ENCODE data around the gene MMAB. TPM values are rescaled to one million over a fixed set of nuclear protein-coding genes. Genes with fewer than 3 reads are reported as not detected.

The MMAB gene
- total RNA-seq, 1 experiment from 2014 or later: 22.2 TPM

GRCh38 chr12:109552971-109553370, 20.3 kb downstream of the MMAB start:
- no peak overlapping the region for H3K27ac ChIP-seq
- DNase-seq: no peak
- H3K27me3 ChIP-seq: no peaks in the 10 kb centered on the region
- H3K4me1 ChIP-seq: no peaks in the 10 kb centered on the region
- no peaks in the 10 kb centered on the region for H3K36me3 ChIP-seq
- H3K9me3 ChIP-seq (replicated peaks): no peaks in the 10 kb centered on the region
- H3K4me3 ChIP-seq: no peak overlapping the region

- Histone ChIP-seq H3K36me3 (no peaks in the 10 kb centered on the region), H3K4me1 (no peaks in the 10 kb centered on the region), H3K9me3 (replicated peaks) (no peaks in the 10 kb centered on the region), H3K27ac (no peak overlapping the region), H3K4me3 (no peak overlapping the region), H3K27me3 (no peaks in the 10 kb centered on the region)
- DNase-seq: no peak
Measured at GRCh38 chr12:109551108-109551507, 22.2 kb downstream of the MMAB start.

DNA sequence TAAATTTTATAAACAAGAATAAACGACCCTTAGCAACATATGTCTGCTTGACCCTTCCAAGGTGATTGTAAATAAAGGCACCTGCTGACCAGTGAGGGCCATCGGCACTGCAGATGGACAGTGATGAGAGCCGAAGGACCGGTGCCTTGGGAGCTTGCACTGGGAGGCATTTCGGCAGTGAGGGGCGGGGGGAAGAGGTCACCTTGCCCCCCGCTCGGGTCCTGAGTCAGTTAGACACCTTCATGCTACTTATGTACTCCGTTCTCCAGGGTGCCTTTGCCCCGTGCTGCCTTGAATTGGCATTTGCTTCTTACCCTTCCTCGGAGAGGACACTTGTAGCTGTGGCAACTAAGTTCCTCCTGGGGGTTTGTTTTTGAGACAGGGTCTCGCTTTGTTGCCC, 23.0 kb downstream of the MMAB start:
- Histone ChIP-seq H3K36me3 (no peaks in the 10 kb centered on the region), H3K9me3 (replicated peaks) (no peaks in the 10 kb centered on the region), H3K27me3 (no peaks in the 10 kb centered on the region), H3K4me1 (peaks cover 2% of the 10 kb centered on the region; the same call in 1 of the 2 replicates), H3K4me3 (no peak overlapping the region), H3K27ac (no peak overlapping the region)
- no peak for DNase-seq

- Histone ChIP-seq H3K36me3 (no peaks in the 10 kb centered on the region), H3K27me3 (no peaks in the 10 kb centered on the region), H3K4me3 (no peak overlapping the region), H3K4me1 (peaks cover 7% of the 10 kb centered on the region; the same call in 1 of the 2 replicates), H3K27ac (no peak overlapping the region), H3K9me3 (replicated peaks) (no peaks in the 10 kb centered on the region)
- no peak for DNase-seq
Measured at GRCh38 chr12:109549613-109550270, 23.6 kb downstream of the MMAB start.

- no peaks in the 10 kb centered on the region for H3K36me3 ChIP-seq
- no peak for DNase-seq
- H3K4me1 ChIP-seq: peaks cover 11% of the 10 kb centered on the region
- H3K4me3 ChIP-seq: no peak overlapping the region
- H3K9me3 ChIP-seq (replicated peaks): no peaks in the 10 kb centered on the region
- no peaks in the 10 kb centered on the region for H3K27me3 ChIP-seq
- H3K27ac ChIP-seq: no peak overlapping the region
Measured at GRCh38 chr12:109548258-109548657, 25.0 kb downstream of the MMAB start.

DNA sequence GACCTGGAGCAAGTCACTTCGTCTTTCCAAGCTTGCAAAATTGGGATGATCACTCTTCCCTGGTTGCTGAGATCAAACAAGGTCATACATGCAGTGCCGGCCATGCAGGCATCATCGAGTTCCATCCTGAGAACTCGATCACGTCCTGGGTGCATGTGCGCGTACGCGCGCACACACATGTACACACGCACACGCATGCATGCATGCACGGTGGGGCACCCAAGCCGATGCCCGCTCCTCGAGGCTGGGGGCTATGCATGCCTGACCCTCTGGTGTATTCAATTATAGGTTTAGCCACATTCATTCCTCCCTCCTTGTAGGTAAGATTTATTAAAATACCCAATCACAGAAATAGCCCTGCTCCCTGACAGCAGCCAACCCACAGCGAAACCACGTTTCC, 26.0 kb downstream of the MMAB start:
- no peak for DNase-seq
- no peaks in the 10 kb centered on the region for H3K9me3 ChIP-seq (replicated peaks)
- no peaks in the 10 kb centered on the region for H3K36me3 ChIP-seq
- no peaks in the 10 kb centered on the region for H3K27me3 ChIP-seq
- no peak overlapping the region for H3K27ac ChIP-seq
- H3K4me1 ChIP-seq: peaks cover 21% of the 10 kb centered on the region
- H3K4me3 ChIP-seq: no peak overlapping the region

DNA sequence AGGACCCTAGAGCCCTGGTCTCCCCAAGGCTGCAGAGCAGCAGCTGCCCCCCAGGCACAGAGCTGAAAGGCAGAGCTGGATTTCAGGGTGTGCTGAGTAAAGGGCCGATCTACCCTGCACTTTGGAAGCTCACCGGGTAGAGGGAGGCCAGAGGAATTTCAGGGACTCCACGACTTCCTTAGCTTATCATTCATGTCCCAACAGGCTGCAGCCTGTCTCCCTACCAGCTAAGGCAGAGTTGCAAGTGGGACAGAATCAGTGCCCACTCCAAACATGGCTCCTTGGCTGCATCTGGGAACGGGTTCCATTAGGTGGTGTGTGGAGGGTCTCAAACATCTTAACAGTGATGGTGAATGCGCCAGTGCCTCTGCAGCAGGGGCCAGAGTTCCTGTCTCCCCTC, 27.5 kb downstream of the MMAB start:
- no peaks in the 10 kb centered on the region for H3K36me3 ChIP-seq
- H3K9me3 ChIP-seq (replicated peaks): no peaks in the 10 kb centered on the region
- no peak for DNase-seq
- H3K4me1 ChIP-seq: peaks cover 32% of the 10 kb centered on the region
- H3K27ac ChIP-seq: no peak overlapping the region
- H3K4me3 ChIP-seq: no peak overlapping the region
- no peaks in the 10 kb centered on the region for H3K27me3 ChIP-seq

GRCh38 chr12:109544955-109545531, 28.3 kb downstream of the MMAB start:
- H3K4me1 ChIP-seq: peaks cover 32% of the 10 kb centered on the region
- no peak overlapping the region for H3K27ac ChIP-seq
- H3K4me3 ChIP-seq: no peak overlapping the region
- no peaks in the 10 kb centered on the region for H3K36me3 ChIP-seq
- no peaks in the 10 kb centered on the region for H3K9me3 ChIP-seq (replicated peaks)
- no peak for DNase-seq
- no peaks in the 10 kb centered on the region for H3K27me3 ChIP-seq

DNA sequence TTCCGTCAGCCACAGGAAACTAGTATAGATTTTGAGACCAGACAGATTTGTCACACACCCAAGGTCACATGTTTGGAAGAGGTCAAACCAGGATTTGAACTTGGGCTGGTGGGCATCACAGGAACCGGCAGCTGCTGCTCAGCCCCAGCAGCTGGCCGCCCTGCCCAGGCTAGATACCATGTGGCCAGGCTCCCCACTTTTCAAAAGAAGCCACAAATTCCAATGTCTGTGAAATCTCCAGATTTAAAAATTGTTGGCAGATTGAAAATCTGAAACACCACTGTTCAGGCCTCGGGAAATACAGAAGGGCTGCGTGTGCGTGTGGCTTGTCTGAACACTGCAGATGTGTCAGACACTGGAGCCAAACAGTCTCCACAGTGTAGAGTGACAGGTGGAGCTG, 30.4 kb downstream of the MMAB start:
- H3K36me3 ChIP-seq: no peaks in the 10 kb centered on the region
- H3K9me3 ChIP-seq (replicated peaks): no peaks in the 10 kb centered on the region
- peak overlapping the region; percentile 91 for H3K27ac ChIP-seq
- no peaks in the 10 kb centered on the region for H3K27me3 ChIP-seq
- H3K4me3 ChIP-seq: no peak overlapping the region
- peak; percentile 59 to 63 for DNase-seq
- peaks cover 32% of the 10 kb centered on the region for H3K4me1 ChIP-seq

- no peak for DNase-seq
- no peak overlapping the region for H3K4me3 ChIP-seq
- H3K27me3 ChIP-seq: no peaks in the 10 kb centered on the region
- peak overlapping the region; percentile 91 for H3K27ac ChIP-seq
- H3K4me1 ChIP-seq: peaks cover 32% of the 10 kb centered on the region
- no peaks in the 10 kb centered on the region for H3K36me3 ChIP-seq
- no peaks in the 10 kb centered on the region for H3K9me3 ChIP-seq (replicated peaks)
Measured at GRCh38 chr12:109542014-109542413, 31.3 kb downstream of the MMAB start.

DNA sequence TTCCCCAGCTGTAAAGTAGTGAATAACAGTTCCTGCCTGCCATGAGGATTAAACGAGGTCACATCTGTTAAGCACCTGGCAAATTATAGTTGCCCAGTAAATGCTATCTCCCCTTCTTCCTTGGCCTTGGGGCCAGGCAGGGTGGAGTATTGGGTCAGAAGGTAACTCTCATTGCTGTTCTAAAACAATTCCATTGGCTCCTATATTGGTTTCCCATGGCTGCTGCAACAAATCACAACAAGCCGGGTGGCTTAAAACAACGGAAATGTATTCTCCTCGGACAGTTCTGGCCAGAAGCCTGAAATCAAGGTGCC, 31.9 kb downstream of the MMAB start:
- peak overlapping the region; percentile 91 for H3K27ac ChIP-seq
- no peak for DNase-seq
- H3K9me3 ChIP-seq (replicated peaks): no peaks in the 10 kb centered on the region

GRCh38 chr12:109540526-109541412, 32.5 kb downstream of the MMAB start:
- H3K9me3 ChIP-seq (replicated peaks): no peaks in the 10 kb centered on the region
- peak overlapping the region; percentile 91; the same call in 1 of the 2 replicates for H3K27ac ChIP-seq
- DNase-seq: no peak
- no peaks in the 10 kb centered on the region for H3K27me3 ChIP-seq
- peaks cover 32% of the 10 kb centered on the region for H3K4me1 ChIP-seq
- no peaks in the 10 kb centered on the region for H3K36me3 ChIP-seq
- H3K4me3 ChIP-seq: no peak overlapping the region

More for the DNA sequence above, 31.9 kb downstream of the MMAB start:
- H3K4me3 ChIP-seq: no peak overlapping the region
- no peaks in the 10 kb centered on the region for H3K36me3 ChIP-seq
- peaks cover 32% of the 10 kb centered on the region for H3K4me1 ChIP-seq
- no peaks in the 10 kb centered on the region for H3K27me3 ChIP-seq

- no peak for DNase-seq
- H3K9me3 ChIP-seq (replicated peaks): no peaks in the 10 kb centered on the region
- no peak overlapping the region for H3K4me3 ChIP-seq
- H3K27ac ChIP-seq: no peak overlapping the region
- no peaks in the 10 kb centered on the region for H3K36me3 ChIP-seq
- H3K27me3 ChIP-seq: no peaks in the 10 kb centered on the region
- peaks cover 25% of the 10 kb centered on the region for H3K4me1 ChIP-seq
Measured at GRCh38 chr12:109539508-109539907, 33.8 kb downstream of the MMAB start.

DNA sequence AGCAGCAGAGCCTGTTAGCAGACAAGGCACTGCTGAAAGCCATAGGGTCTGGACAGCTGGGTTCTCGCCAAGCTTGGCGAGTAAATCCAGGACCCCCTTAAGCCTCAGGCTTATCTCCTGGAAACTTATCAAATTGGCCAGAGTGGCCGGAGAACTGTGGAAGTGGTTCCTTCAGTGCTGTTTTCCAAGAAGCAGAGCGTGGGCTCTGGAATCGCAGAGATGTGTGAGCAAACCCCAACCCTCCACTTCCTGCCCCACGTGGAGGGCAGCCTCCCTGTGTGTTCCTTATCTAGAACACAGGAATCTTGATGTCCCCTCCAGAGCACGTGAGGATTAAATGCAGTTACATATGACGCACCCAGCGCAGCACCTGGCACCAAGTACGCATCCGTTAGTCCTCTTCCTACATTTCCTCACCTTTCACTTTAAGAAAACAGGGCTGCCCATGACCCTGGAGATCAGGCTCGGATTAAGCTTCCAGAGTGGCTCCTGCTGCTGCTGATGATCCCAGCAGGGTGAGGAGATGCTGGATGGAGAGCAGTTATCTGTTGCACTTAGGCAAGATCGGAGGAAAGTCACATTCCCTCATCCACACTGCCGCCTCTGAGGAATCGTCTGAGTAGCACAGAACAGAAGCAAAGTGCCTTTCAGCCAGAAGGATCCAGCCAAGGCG, 35.0 kb downstream of the MMAB start:
- H3K4me1 ChIP-seq: peaks cover 22% of the 10 kb centered on the region
- no peaks in the 10 kb centered on the region for H3K36me3 ChIP-seq
- H3K27me3 ChIP-seq: no peaks in the 10 kb centered on the region

DNA sequence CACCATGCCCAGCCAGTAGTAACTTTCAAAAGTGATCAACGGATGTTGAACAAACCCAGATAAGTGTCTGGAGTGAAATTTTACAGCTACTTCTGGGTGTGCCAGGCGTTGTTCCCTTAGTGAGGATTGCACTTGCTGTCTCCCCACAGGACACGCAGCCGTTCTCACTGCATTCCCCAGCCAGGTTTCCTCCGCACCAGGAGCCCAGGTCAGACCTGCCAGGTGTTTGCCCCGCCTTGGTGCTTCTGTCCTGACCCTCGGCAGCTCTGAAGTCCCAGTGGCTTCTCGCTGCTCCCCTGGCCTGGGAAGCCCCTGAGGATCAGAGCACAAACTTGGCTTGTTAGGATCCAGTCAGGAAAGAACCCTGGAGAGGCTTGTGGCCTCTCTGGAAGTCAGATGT, 36.2 kb downstream of the MMAB start:
- H3K27ac ChIP-seq: no peak overlapping the region
- H3K4me1 ChIP-seq: peaks cover 21% of the 10 kb centered on the region

More for the DNA sequence above, 35.0 kb downstream of the MMAB start:
- Histone ChIP-seq H3K4me3 (no peak overlapping the region), H3K9me3 (replicated peaks) (no peaks in the 10 kb centered on the region), H3K27ac (no peak overlapping the region)
- no peak for DNase-seq

More for the DNA sequence above, 36.2 kb downstream of the MMAB start:
- Histone ChIP-seq H3K4me3 (no peak overlapping the region), H3K27me3 (no peaks in the 10 kb centered on the region), H3K36me3 (no peaks in the 10 kb centered on the region), H3K9me3 (replicated peaks) (no peaks in the 10 kb centered on the region)
- DNase-seq: no peak

Measured in SJCRH30 (cell line).